Neutrophil (primary cell): ENCODE data around the gene CARM1.

Experiments used
- H3K27ac ChIP-seq: fragments of 200-600 bp; sonication (generic); 2 replicates; pipeline ENCODE4 v1.5.1; 2016; ENCODE audit warnings: mild to moderate bottlenecking, moderate library complexity
- H3K27me3 ChIP-seq: fragments of 200-600 bp; sonication (generic); 2 replicates; pipeline ENCODE4 v1.6.0; 2016; ENCODE audit warnings: mild to moderate bottlenecking
- H3K36me3 ChIP-seq: fragments of 200-600 bp; sonication (generic); 2 replicates; pipeline ENCODE4 v1.5.1; 2017
- H3K4me1 ChIP-seq, 2 experiments: fragments of 200-600 bp in 1 of 2; sonication (generic) in 1 of 2; 1 replicate in 1 of 2; 2 replicates in 1 of 2; pipeline versions ENCODE4 v1.5.1 to v1.6.1; 2013 to 2016; ENCODE audit warnings: low read depth in 1 of 2, low read length in 1 of 2, mild to moderate bottlenecking in 1 of 2, moderate library complexity in 1 of 2; ENCODE audit not compliant: control insufficient read depth in 1 of 2, insufficient read depth in 1 of 2
- H3K4me3 ChIP-seq, 2 experiments: fragments of 200-600 bp in 1 of 2; sonication (generic) in 1 of 2; 1 replicate in 1 of 2; 2 replicates in 1 of 2; pipeline ENCODE4 v1.5.1; 2013 to 2016; ENCODE audit warnings: low read depth in 1 of 2, low read length in 1 of 2, mild to moderate bottlenecking in 1 of 2, moderate library complexity in 1 of 2
- H3K9me3 ChIP-seq: fragments of 200-600 bp; sonication (generic); 2 replicates; pipeline ENCODE4 v1.5.1; 2016
- TF ChIP-seq, protein P1 (sequence below): fragments of 200-600 bp; sonication (generic); IDR thresholded peaks from 2 replicates; pipeline ENCODE4 v1.5.1; 2016; ENCODE audit warnings: antibody characterized with exemption

CARM1 gene

DNA sequence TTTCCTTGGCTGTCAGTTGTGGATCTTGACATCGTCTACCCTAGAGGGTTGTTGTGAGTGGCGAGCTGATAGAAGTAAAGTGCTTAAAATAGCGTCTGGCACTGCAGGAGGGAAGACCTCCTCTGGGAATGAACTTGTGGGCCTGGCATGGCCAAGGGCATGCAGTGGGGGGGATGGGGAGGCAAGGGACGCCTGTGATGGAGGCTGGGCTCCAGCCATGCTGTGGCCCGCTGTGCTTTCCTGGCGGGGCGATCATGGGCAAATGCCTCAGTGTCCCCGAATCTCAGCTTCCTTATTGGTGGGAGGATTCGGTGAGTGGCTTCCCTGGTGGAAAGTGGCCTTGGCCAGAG is 10.7 kb downstream of the CARM1 start:
- Histone ChIP-seq H3K4me1 (peaks cover 0 to 4% of the 10 kb centered on the region in 2 experiments), H3K27me3 (no peaks in the 10 kb centered on the region), H3K4me3 (no peak overlapping the region), H3K27ac (no peak overlapping the region), H3K36me3 (no peaks in the 10 kb centered on the region), H3K9me3 (no peaks in the 10 kb centered on the region)
- TF ChIP-seq, protein P1, sequence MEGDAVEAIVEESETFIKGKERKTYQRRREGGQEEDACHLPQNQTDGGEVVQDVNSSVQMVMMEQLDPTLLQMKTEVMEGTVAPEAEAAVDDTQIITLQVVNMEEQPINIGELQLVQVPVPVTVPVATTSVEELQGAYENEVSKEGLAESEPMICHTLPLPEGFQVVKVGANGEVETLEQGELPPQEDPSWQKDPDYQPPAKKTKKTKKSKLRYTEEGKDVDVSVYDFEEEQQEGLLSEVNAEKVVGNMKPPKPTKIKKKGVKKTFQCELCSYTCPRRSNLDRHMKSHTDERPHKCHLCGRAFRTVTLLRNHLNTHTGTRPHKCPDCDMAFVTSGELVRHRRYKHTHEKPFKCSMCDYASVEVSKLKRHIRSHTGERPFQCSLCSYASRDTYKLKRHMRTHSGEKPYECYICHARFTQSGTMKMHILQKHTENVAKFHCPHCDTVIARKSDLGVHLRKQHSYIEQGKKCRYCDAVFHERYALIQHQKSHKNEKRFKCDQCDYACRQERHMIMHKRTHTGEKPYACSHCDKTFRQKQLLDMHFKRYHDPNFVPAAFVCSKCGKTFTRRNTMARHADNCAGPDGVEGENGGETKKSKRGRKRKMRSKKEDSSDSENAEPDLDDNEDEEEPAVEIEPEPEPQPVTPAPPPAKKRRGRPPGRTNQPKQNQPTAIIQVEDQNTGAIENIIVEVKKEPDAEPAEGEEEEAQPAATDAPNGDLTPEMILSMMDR, result no peak

DNA sequence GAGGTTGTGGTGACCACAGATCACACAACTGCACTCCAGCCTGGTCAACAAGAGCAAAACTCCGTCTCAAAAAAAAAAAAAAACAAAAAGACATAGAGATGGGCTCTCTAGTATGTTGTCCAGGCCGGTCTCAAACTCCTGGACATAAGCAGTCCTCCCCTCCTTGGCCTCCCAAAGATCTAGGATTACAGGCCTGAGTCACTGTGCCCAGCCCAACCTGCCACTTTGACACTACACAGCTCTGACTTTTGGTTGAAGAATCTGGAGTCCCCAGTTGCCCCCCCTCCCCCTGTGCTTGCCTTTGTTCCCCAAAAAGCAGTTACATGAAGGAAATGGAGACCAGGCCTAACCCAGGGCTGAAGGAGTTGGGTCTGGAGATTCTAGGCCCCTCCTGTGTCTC is 12.9 kb downstream of the CARM1 start:
- Histone ChIP-seq H3K27ac (no peak overlapping the region), H3K36me3 (no peaks in the 10 kb centered on the region), H3K4me3 (no peak overlapping the region), H3K27me3 (no peaks in the 10 kb centered on the region), H3K4me1 (no peaks in the 10 kb centered on the region), H3K9me3 (no peaks in the 10 kb centered on the region)
- TF ChIP-seq, protein P1, result no peak

DNA sequence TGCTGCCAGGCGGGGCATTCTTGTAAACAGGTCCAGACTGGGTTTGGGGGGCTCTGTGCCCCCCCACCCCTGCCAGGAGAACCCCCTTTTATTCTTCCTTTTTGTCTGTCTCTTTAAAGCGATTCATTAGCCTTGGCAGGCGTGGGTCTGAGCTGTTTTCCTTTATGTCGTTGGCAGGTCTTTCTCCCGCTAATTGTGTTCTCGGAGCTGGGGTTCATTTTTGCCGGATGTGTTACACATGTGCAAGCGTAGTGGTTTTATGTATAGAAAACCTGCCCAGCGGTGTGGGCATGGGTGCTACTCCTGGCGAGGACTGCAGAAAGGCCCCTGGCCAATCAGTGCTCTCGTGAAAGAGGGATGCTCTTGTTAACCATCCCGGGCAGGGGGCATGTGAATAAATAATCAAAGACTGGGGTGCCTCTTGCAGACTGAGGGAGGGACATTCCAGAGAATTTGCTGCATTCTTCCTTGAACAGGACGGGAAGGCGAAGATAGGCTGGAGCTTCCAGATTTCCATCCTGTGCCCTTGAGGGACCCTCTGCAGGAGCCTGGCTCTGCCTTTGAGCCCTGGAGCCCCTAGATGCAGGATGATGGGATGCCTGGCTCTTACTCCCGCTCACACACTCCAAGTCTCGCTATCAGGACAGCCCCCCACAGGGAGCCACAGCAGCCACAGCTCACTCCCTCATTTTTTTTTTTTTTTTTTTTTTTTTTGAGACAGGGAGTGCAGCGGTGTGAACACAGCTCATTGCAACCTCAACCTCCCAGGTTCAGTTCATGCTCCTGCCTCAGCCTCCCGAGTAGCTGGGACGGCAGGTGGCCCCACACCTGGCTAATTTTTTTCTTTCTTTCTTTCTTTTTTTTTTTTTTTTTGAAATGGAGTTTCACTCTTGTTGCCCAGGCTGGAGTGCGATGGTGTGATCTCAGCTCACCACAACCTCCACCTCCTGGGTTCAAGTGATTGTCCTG is 14.1 kb downstream of the CARM1 start:
- Histone ChIP-seq H3K27ac (no peak overlapping the region), H3K36me3 (no peaks in the 10 kb centered on the region), H3K4me1 (no peaks in the 10 kb centered on the region), H3K27me3 (no peaks in the 10 kb centered on the region), H3K9me3 (no peaks in the 10 kb centered on the region), H3K4me3 (no peak overlapping the region)
- TF ChIP-seq, protein P1, result no peak

DNA sequence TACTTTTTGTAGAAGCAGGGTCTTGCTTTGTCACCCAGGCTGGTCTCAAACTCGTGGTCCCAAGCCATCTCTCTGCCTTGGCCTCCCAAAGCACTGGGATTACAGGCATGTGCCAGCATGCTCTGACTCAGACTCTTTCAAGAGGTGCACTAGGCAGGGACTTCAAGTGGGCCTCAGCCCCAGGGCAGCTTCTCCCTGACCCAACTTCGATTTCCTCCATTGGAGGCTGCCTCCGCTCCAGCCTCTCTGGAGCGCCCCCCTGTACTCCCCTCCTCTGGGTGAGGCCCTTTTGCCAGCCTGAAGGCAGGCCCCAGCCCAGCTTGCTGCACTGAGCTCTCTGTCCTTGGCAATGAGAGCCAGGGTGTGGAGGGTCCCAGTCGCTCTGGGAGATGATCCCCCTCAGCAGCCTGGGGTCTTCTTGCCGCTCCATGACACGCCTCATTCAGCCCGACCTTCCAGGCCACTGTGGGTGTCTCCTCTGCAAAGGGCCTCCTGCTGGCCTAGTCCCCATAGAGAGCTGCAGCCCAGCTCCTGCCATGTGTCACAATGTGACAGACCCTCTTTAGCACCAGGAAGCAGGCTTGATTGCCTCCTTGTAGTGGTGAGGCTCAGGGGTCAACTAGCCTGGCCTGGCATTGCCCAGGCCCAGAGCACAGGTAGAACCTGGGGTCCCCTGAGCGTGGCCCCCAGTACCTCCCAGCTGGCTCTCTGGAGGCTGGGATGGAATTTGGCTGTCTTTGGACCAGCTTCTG is 16.4 kb downstream of the CARM1 start:
- Histone ChIP-seq H3K4me1 (no peaks in the 10 kb centered on the region), H3K27ac (no peak overlapping the region), H3K27me3 (no peaks in the 10 kb centered on the region), H3K36me3 (no peaks in the 10 kb centered on the region), H3K9me3 (no peaks in the 10 kb centered on the region), H3K4me3 (no peak overlapping the region)
- TF ChIP-seq, protein P1, result no peak

DNA sequence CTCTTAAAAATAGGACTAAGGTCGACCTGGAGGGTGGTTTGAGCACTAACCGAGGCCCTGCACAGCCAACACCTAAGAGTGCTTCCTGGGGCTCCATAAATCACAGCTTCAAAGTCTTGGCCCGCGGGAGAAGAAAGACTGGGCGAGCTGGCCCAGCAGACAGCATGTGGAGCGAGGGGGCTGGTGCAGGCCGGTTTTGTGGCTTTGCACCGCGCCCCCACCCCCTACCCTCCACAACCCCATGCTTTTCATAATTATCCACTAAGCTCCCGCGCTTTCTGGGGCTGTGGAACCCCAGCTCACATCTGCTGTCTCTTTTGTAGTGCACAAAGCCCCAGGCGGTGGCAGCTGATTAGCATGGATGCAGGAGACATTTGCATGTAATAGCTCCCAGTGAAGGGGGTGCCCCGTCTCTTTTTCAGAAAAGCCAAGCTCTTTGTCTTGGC is 17.1 kb downstream of the CARM1 start:
- Histone ChIP-seq H3K9me3 (no peaks in the 10 kb centered on the region), H3K36me3 (no peaks in the 10 kb centered on the region), H3K27ac (no peak overlapping the region), H3K4me3 (no peak overlapping the region), H3K4me1 (no peaks in the 10 kb centered on the region), H3K27me3 (no peaks in the 10 kb centered on the region)
- TF ChIP-seq, protein P1, result no peak
